HG03469 (cell line): Measurements from ENCODE around the gene MRPS27.

Source experiments
- ATAC-seq: cut with Tn5 transposase; IDR thresholded peaks from one replicate; pipeline ENCODE4 v1.9.1; 2021; ENCODE audit warnings: mild to moderate bottlenecking, moderate library complexity, moderate number of reproducible peaks; ENCODE audit not compliant: unreplicated experiment

MRPS27 gene

DNA sequence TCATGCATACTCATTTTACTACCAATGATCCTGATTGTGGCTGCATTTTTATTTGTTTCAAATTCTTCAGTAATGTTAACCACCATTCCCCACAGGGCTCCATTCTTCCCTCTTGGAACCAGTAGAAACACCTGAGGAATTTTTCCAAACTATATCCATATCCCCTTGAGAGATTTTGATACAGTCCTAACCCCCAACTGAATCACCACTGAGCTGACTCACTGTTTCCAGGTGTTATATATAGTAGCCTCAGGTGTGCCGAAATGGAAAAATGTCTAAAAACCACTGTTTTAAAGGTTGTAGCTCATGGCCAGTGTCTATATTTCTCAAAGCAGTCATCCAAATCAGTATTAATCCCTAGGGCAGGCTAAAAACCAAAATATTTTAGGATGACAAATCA is 85.2 kb downstream of the MRPS27 start:
- ATAC-seq: no peak

GRCh38 chr5:72234265-72234700 is 85.8 kb downstream of the MRPS27 start:
- peak; percentile 73 for ATAC-seq

DNA sequence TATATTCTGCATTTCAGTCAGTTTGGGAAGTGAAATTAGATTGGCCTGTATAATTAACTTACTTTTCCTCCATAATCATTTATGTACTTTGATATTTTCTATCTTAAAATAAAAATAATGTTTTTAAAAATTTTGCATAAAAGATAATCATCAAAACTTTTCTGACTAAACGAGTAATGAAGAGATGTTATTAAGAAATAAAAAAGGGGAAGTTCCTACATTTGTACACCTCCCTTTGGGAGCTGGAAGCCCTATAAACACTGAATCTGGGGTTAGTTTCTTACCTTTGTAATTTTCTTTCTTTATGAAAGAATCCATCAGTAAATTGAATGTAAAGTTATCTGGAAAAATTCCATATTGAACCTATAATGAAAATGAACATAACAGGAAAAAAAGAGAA is 86.2 kb downstream of the MRPS27 start:
- no peak for ATAC-seq

DNA sequence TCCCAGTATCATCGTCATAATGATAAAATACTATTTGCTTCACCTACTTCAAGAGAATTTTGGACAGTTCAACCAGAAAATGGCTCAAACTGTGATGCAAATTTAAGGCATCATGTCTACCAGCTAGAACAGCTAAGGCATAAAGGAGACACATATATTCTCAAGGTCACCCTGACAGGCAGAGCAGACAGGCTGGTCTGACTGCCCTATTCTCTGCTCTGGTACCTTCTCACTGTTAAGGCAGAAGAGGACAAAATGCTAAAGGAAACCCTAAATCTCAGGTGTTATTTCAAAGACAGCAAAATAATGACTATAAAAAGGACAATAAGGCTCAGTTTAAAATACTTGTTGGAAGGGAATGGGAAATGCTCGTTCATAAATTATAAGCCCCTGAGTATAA is 87.2 kb downstream of the MRPS27 start:
- ATAC-seq: no peak

GRCh38 chr5:72231991-72232703 is 87.9 kb downstream of the MRPS27 start:
- ATAC-seq: no peak

DNA sequence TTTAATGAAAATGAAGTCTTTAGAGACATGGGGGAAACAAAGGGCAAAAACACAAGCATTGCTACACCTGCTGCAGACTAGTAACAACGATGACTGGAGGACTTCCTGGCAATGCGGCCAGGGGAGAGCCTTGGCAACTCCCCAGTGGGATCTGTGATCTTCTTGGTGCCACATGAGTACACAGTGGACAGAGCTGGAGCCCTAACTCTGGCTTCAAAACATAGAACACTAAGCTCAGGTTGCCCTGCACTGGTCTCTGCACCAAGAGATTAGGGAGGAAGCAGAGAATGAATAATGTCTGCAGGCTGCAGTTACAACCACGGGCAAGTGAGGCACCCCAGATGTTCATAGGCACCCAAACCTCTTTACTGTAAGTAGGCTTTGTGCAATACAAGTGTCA is 91.1 kb downstream of the MRPS27 start:
- ATAC-seq: no peak

DNA sequence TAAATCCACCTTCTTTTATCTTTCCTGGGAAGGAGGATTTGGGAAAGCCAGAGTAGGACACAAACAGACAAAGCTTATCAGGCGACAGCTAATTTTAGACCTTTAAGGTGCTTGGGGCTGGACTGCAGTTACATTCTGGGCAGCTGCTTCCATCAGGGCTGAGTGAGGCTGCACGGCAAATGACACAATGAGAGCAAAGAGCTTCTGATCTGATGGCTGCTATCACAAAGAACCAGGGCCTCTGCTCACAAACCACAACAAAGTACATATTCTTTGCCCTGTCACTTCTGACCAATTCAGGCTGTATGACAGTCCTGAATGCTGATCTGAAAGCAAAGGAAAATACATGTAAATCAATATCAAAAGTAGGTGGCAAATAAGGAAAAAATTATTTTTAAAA is 93.1 kb downstream of the MRPS27 start:
- no peak for ATAC-seq

DNA sequence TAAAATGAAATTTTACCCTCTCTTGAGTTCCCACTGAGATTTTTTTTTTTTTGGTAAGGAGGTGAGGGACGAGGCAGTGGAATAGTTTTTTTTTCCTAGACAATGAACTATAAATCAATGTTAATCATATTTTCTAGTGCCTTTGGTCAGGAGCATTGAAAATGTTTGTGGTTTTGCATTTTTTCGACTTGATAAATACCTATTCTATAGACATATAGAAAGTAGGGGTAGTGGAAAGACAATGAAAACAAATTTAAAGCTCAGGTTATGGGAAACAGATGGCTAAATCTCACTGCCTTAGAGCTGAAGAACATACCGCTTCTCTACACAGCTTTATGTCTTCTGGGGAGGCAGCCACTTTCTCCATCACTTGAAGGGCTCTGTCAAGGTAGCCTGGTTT is 94.3 kb downstream of the MRPS27 start:
- no peak for ATAC-seq

GRCh38 chr5:72224946-72225463 is 95.0 kb downstream of the MRPS27 start:
- ATAC-seq: no peak

GRCh38 chr5:72223371-72223770 is 96.7 kb downstream of the MRPS27 start:
- no peak for ATAC-seq

DNA sequence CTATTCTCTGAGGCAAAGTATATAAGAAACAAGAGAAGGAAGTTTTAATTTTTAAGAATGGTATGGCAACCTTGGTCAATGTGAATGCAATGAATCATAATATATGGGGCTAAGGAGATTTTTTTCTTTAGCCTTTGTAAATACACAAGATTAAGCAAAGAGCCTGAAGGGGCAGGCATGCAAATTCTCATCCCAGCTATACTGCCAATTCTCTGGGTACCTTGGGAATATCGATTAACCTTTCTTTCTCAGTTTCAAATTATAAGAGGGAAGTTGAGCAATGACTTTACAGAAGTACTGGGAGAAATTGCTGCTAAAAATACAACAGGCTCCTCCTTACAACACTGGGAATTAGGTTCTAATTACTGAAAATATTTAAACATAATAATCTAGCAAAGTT is 97.5 kb downstream of the MRPS27 start:
- no peak for ATAC-seq

GRCh38 chr5:72221541-72221940 is 98.5 kb downstream of the MRPS27 start:
- no peak for ATAC-seq

GRCh38 chr5:72221099-72221498 is 98.9 kb downstream of the MRPS27 start:
- no peak for ATAC-seq

DNA sequence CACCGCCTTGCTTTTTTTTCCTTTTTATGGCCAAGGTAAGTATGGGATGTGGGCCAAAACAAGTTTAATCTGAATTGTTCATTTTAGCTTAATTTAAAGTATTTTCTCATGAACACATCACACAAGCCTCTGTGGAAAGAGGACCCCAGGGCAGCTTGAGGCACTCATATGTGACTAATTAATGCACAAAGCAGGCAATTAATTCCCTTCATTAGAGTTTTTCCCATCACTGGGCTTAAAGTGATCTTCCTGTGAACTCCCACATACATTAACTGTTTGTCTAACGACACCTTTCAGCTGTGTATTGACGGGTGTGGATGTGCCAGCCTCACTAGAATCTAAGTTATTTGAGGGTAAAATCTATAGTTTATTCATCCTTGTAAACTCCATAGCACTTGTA is 103.3 kb downstream of the MRPS27 start:
- ATAC-seq: no peak

DNA sequence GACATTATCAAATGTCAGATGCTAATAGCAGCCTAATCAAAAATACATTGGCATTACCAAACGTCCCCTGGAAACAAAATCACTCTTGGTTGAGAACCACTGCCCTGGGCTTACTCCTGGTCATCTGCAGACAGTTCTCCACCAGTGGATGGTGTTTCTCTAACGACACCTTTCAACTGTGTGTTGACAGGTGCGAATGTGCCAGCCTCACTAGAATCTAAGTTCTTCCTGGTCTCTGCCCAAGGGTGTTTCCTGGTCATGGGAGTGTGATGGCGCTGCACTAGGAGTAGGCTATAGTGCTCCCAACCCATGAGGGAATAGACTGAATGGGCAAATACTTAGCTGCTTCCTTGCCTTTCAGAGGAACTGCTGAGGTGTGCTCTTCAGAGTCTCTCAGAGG is 105.9 kb downstream of the MRPS27 start:
- no peak for ATAC-seq

- ATAC-seq: no peak
Observed at GRCh38 chr5:72213482-72213881, 106.6 kb downstream of the MRPS27 start.

- ATAC-seq: no peak
Observed at GRCh38 chr5:72212171-72212570, 107.9 kb downstream of the MRPS27 start.

DNA sequence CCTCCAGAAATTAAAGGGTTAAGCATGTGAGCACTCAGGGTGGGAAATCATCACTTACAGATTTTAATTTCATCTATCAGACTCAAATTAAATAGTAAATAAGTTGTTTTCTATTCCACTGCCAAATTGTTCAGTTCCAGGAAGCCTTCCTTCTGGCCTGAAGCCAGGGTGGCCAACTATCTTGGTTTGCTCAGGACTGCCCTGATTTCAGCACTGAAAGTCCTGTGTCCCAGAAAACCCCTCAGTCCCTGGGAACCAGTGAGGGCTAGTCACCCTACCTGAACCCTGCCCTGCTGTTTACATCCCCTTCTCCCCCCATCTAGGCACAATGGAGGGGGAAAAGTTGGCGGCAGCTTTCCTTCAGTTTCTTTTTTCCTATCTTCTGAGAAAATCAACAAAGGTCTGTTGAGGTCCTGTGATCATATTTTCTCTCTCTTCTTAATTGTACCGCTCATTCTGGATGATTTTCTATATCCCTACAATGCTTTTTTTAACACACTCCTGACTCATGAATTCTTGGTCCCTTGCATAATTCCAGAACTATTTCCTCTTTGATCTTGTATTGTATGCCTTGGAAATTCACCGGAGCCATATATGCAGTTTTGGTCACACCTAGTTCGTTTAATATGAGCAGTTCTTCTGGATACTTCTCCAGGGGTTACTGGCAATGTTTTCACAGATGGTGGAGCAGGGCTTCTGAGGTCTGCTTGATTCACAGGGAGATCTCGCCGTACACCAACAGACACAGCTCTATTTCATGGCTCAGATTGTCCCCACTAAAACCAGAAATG is 109.0 kb downstream of the MRPS27 start:
- ATAC-seq: no peak

GRCh38 chr5:72209147-72210115 is 110.6 kb downstream of the MRPS27 start:
- no peak for ATAC-seq

DNA sequence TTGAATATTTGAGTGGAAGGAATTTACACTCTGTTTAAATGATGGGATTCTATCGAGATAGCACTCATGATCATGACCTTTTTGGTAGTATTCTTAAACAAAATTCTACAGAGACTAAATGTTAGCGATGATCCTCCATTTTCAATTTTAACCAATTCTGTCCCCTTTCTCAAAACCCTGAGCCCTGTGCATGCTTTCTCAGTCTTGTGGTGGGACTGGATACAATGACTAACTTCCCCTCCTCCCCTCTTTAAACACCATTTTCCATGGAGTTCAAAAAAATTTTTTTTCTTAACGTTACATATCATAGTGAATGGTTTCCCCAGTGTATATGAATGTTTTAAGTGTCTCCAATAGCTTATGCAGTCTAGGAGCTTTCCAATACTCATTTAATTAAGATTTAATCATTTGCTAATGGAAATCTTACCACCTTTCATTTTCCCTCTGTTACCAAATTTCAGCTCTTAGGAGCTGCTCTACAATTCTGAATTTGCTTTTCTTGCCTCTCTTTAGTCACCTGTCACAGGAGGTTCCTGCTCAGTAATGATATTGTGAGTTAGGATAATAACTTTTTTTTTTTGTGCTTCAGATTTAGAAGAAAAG is 111.6 kb downstream of the MRPS27 start:
- no peak for ATAC-seq

DNA sequence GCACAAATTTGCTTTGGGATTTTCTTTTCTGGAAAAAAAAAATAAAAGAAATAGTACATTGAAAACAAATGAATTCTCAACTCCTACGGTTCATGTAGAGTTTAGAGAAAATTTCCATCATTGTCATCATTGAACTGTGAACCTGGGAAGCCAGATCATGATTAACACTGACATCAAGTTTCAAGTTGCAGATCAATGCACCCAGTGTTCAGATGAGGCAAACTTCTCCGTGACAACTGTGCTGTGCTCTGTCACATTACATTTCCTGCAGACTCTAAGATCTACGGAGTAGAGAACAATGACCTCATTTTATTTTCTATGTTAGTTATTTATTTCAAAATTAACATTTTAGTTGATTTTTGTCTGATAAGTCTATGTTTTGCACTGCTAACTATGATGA is 113.0 kb downstream of the MRPS27 start:
- no peak for ATAC-seq
